IMR-90 (cell line): Measurements from ENCODE around the gene PGBD4. TPM values are rescaled to one million over a fixed set of nuclear protein-coding genes. Genes with fewer than 3 reads are reported as not detected.

ENCODE experiments used
- ATAC-seq: fragments of 200-7000 bp; cut with Tn5 transposase; 2 replicates; pipeline ENCODE4 v1.9.1; 2020; ENCODE audit warnings: low read depth, mild to moderate bottlenecking, moderate library complexity
- BruUV-seq: library from RNA; stranded (reverse); fragments of 400-500 nt; replicated peaks from 2 replicates; lab custom pipeline; 2021; lab: Mats Ljungman, UMichigan
- CTCF ChIA-PET: fragments of 300-600 bp; formaldehyde crosslinking; extraction: SDS; loops from one replicate; lab custom pipeline; 2021; ENCODE audit warnings: antibody characterized with exemption; lab: Yijun Ruan, JAX
- POLR2A ChIA-PET: fragments of 300-600 bp; sonication (Branson Sonifier 250); formaldehyde crosslinking; loops from one replicate; lab custom pipeline; 2022; ENCODE audit warnings: antibody characterized with exemption; ENCODE audit not compliant: unreplicated experiment; lab: Charles Lee
- DNase-seq: peaks from one replicate; pipeline ENCODE4 v3.0.0; 2013
- H2AFZ ChIP-seq: replicated peaks from 2 replicates; pipeline ENCODE3; 2013; ENCODE audit warnings: low read length, mild to moderate bottlenecking; ENCODE audit not compliant: poor library complexity
- H2AK5ac ChIP-seq: 2 replicates; pipeline ENCODE4 v1.6.1; 2013; ENCODE audit warnings: low read depth, low read length, inconsistent platforms
- H2AK9ac ChIP-seq: replicated peaks from 2 replicates; pipeline ENCODE3; 2013; ENCODE audit warnings: mild to moderate bottlenecking, low read depth, low read length, moderate library complexity; ENCODE audit not compliant: poor library complexity
- H2BK120ac ChIP-seq: 2 replicates; pipeline ENCODE4 v1.6.1; 2013; ENCODE audit warnings: low read depth, low read length, inconsistent platforms
- H2BK15ac ChIP-seq: 3 replicates; pipeline ENCODE4 v1.6.1; 2013; ENCODE audit warnings: low read depth, low read length, inconsistent platforms
- H2BK20ac ChIP-seq: 2 replicates; pipeline ENCODE4 v1.6.1; 2013; ENCODE audit warnings: low read depth, mild to moderate bottlenecking, inconsistent platforms, low read length, moderate library complexity
- H2BK5ac ChIP-seq: 2 replicates; pipeline ENCODE4 v1.6.1; 2013; ENCODE audit warnings: mild to moderate bottlenecking, low read depth, low read length, inconsistent platforms; ENCODE audit not compliant: poor library complexity, severe bottlenecking
- H3K14ac ChIP-seq: replicated peaks from 2 replicates; pipeline ENCODE4 v1.6.1; 2013; ENCODE audit warnings: low read depth, low read length, inconsistent platforms
- H3K18ac ChIP-seq: 2 replicates; pipeline ENCODE4 v1.6.1; 2013; ENCODE audit warnings: low read depth, low read length, control low read depth
- H3K23ac ChIP-seq: 2 replicates; pipeline ENCODE4 v1.6.1; 2013; ENCODE audit warnings: low read depth, low read length, inconsistent platforms
- H3K27ac ChIP-seq: 2 replicates; pipeline ENCODE4 v1.5.1; 2013; ENCODE audit warnings: mild to moderate bottlenecking, control low read depth, low read length; ENCODE audit not compliant: insufficient read depth
- H3K27me3 ChIP-seq: 2 replicates; pipeline ENCODE4 v1.6.1; 2013; ENCODE audit warnings: low read length; ENCODE audit not compliant: control insufficient read depth, insufficient read depth
- H3K36me3 ChIP-seq: 2 replicates; pipeline ENCODE4 v1.6.1; 2013; ENCODE audit warnings: low read length, mixed read lengths; ENCODE audit not compliant: control insufficient read depth, insufficient read depth
- H3K4ac ChIP-seq: 2 replicates; pipeline ENCODE4 v1.6.1; 2013; ENCODE audit warnings: low read depth, low read length, inconsistent platforms
- H3K4me1 ChIP-seq: 2 replicates; pipeline ENCODE4 v1.6.1; 2013; ENCODE audit warnings: low read length, mixed read lengths; ENCODE audit not compliant: control insufficient read depth, insufficient read depth
- H3K4me2 ChIP-seq: 2 replicates; pipeline ENCODE4 v1.6.1; 2013; ENCODE audit warnings: low read depth, mild to moderate bottlenecking, control low read depth, low read length, moderate library complexity
- H3K4me3 ChIP-seq: 2 replicates; pipeline ENCODE4 v1.5.1; 2013; ENCODE audit warnings: low read depth, mild to moderate bottlenecking, control low read depth, low read length, moderate library complexity; ENCODE audit not compliant: insufficient read depth
- H3K56ac ChIP-seq: 2 replicates; pipeline ENCODE4 v1.6.1; 2013; ENCODE audit warnings: low read length, inconsistent platforms; ENCODE audit not compliant: insufficient read depth; ENCODE audit errors: extremely low read depth
- H3K79me1 ChIP-seq, 2 experiments: 2 replicates each; pipeline ENCODE4 v1.6.1; 2013; ENCODE audit warnings: low read length in 2 of 2, inconsistent platforms in 1 of 2, low read depth in 1 of 2
- H3K9ac ChIP-seq: 2 replicates; pipeline ENCODE4 v1.6.1; 2013; ENCODE audit warnings: low read depth, low read length, control low read depth
- H3K9me1 ChIP-seq: 2 replicates; pipeline ENCODE4 v1.6.1; 2013; ENCODE audit warnings: low read length, inconsistent platforms; ENCODE audit not compliant: insufficient read depth
- H3K9me3 ChIP-seq: 2 replicates; pipeline ENCODE4 v1.6.1; 2013; ENCODE audit warnings: low read length; ENCODE audit not compliant: control insufficient read depth, insufficient read depth
- H4K20me1 ChIP-seq: 2 replicates; pipeline ENCODE4 v1.6.1; 2013; ENCODE audit warnings: low read length, inconsistent platforms; ENCODE audit not compliant: insufficient read depth
- H4K5ac ChIP-seq: 2 replicates; pipeline ENCODE4 v1.6.1; 2013; ENCODE audit warnings: mild to moderate bottlenecking, low read depth, low read length, control low read depth
- H4K8ac ChIP-seq, 2 experiments: 2 replicates each; pipeline ENCODE4 v1.6.1; 2013; ENCODE audit warnings: low read depth in 2 of 2, low read length in 2 of 2, control low read depth in 1 of 2, inconsistent platforms in 1 of 2
- H4K91ac ChIP-seq: 2 replicates; pipeline ENCODE4 v1.6.1; 2013; ENCODE audit warnings: low read depth, low read length, inconsistent platforms; ENCODE audit not compliant: insufficient read depth
- BHLHE40 ChIP-seq: fragments of 150-350 bp; IDR thresholded peaks from 2 replicates; pipeline ENCODE4 v1.6.1; 2016; ENCODE audit warnings: mild to moderate bottlenecking, low read depth, low read length
- CEBPB ChIP-seq: IDR thresholded peaks from 2 replicates; pipeline ENCODE4 v1.6.1; 2012; ENCODE audit warnings: low read depth, low read length, improper control_type of control experiment
- CHD1 ChIP-seq: IDR thresholded peaks from 2 replicates; pipeline ENCODE4 v1.6.1; 2012; ENCODE audit warnings: low read depth, low read length, improper control_type of control experiment
- ELK1 ChIP-seq: fragments of 150-350 bp; IDR thresholded peaks from 2 replicates; pipeline ENCODE4 v1.6.1; 2016; ENCODE audit warnings: low read depth, mild to moderate bottlenecking, low read length, moderate library complexity, borderline replicate concordance
- FOS ChIP-seq: fragments of 150-350 bp; IDR thresholded peaks from 2 replicates; pipeline ENCODE4 v1.6.1; 2016; ENCODE audit warnings: low read depth, low read length
- MAFK ChIP-seq: IDR thresholded peaks from 2 replicates; pipeline ENCODE4 v1.6.1; 2012; ENCODE audit warnings: low read depth, low read length, improper control_type of control experiment
- MXI1 ChIP-seq: IDR thresholded peaks from 2 replicates; pipeline ENCODE4 v1.6.1; 2012; ENCODE audit warnings: low read depth, mild to moderate bottlenecking, low read length, moderate library complexity, borderline replicate concordance
- NFE2L2 ChIP-seq: fragments of 150-350 bp; IDR thresholded peaks from 2 replicates; pipeline ENCODE4 v1.6.1; 2016; ENCODE audit warnings: low read depth, mild to moderate bottlenecking, low read length
- POLR2A ChIP-seq: IDR thresholded peaks from 2 replicates; pipeline ENCODE4 v1.6.1; 2012; ENCODE audit warnings: mild to moderate bottlenecking, low read depth, low read length
- RAD21 ChIP-seq: IDR thresholded peaks from 2 replicates; pipeline ENCODE4 v1.6.1; 2012; ENCODE audit warnings: low read length, improper control_type of control experiment
- RCOR1 ChIP-seq: IDR thresholded peaks from 2 replicates; pipeline ENCODE4 v1.6.1; 2012; ENCODE audit warnings: mild to moderate bottlenecking, low read length, improper control_type of control experiment; ENCODE audit not compliant: insufficient replicate concordance
- WGBS, 2 experiments: methylation state at CpG; one replicate each; pipeline versions ENCODE4 v1.1.5 to v1.1.7; 2013; ENCODE audit warnings: missing lambda C conversion rate in 2 of 2; ENCODE audit not compliant: insufficient read length in 1 of 2; ENCODE audit errors: extremely low coverage in 2 of 2; 5-methylcytosine and 5-hydroxymethylcytosine counted together
- dilution Hi-C: fragments of 300-500 bp; cut with HindIII; formaldehyde crosslinking; loops from one replicate; pipeline ENCODE4 v1.14.3; 2018; ENCODE audit warnings: low sequenced_read_pairs; ENCODE audit not compliant: unreplicated experiment
- in situ Hi-C: fragments of 300-500 bp; cut with MboI; formaldehyde crosslinking; loops from 3 replicates; pipeline ENCODE4 v1.14.3; 2019; ENCODE audit warnings: low sequenced_read_pairs, inconsistent platforms, mixed read lengths
- intact Hi-C: fragments of 100-400 bp; cut with micrococcal nuclease; formaldehyde crosslinking; loops from 2 replicates; pipeline ENCODE4 v1.10.0; 2022
- polyA plus RNA-seq, 3 experiments: library from polyadenylated mRNA; depleted of rRNA; stranded (reverse); fragments of >200 nt; gene quantifications; 2 replicates each; pipeline ENCODE4 v1.2.3, GENCODE V29; 2012; ENCODE audit warnings: low replicate concordance in 1 of 3
- total RNA-seq: library from RNA; depleted of rRNA; stranded (reverse); fragments of >200 nt; gene quantifications from 2 replicates; pipeline ENCODE4 v1.2.3, GENCODE V29; 2012

PGBD4 gene
- total and polyA plus RNA-seq, 2 of the 4 experiments (the other 2 are of a cell fraction) = 0.89 to 1.3 TPM

DNA sequence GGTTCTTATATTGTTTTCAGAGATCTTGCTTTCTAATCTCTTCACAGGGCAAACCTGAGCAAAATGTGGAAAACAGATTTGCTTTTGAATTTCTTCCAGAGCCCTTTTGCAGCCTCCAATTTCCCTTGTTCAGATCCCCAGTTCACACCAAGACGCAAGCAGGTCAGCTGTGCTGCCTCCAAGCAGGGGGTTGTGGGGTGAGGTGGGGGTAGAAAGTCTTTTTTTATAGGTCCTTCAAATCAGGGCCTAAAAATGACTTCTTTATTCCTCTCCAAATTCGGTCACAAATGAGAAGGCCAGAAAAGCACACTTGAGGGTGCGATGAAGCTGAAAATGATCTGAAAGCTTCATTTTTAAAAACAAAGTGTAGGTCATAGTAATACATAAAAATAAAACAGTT lies 36.6 kb upstream of the PGBD4 start:
- intact Hi-C loops = loop anchor here (10.0 kb wide), 1 partner anchor 300 kb away; the partner anchor contains the start of gene LPCAT4
- no peak overlapping the region for H2AK9ac ChIP-seq
- H2BK120ac ChIP-seq = no peak overlapping the region
- WGBS, 2 experiments = no CpG with 5 or more reads among the region's 3 CpGs
- no peaks in the 10 kb centered on the region for H3K27me3 ChIP-seq
- ATAC-seq (no peak), DNase-seq (no peak)
- no peak overlapping the region for H3K4ac ChIP-seq
- no peak overlapping the region for H4K5ac ChIP-seq
- no peak overlapping the region for H2AFZ ChIP-seq
- H3K4me3 ChIP-seq = no peak overlapping the region
- H2BK15ac ChIP-seq = no peak overlapping the region
- H2BK20ac ChIP-seq = no peak overlapping the region
- ChIA-PET CTCF (no interaction called here), POLR2A (no interaction called here)
- H3K23ac ChIP-seq = no peak overlapping the region
- dilution Hi-C loops = no loop called here
- H3K14ac ChIP-seq = no peak overlapping the region
- BruUV-seq = no TSS peak
- no peak overlapping the region for H2BK5ac ChIP-seq
- no peaks in the 10 kb centered on the region for H3K36me3 ChIP-seq
- H3K9me1 ChIP-seq = no peaks in the 10 kb centered on the region
- H3K4me2 ChIP-seq = no peak overlapping the region
- H4K8ac ChIP-seq = no peak overlapping the region
- H2AK5ac ChIP-seq = no peak overlapping the region
- no peak overlapping the region for H4K91ac ChIP-seq
- no peaks in the 10 kb centered on the region for H3K79me1 ChIP-seq
- no peak overlapping the region for H3K56ac ChIP-seq
- H3K9ac ChIP-seq = no peak overlapping the region
- in situ Hi-C loops = loop anchor here (10.0 kb wide), 1 partner anchor 150 kb away; the partner anchor contains the start of gene KATNBL1
- no peaks in the 10 kb centered on the region for H4K20me1 ChIP-seq
- no peaks in the 10 kb centered on the region for H3K9me3 ChIP-seq
- no peak overlapping the region for H3K18ac ChIP-seq
- H3K27ac ChIP-seq = no peak overlapping the region
- no peak for TF ChIP-seq CHD1
- no peak for TF ChIP-seq CEBPB
- no peak for TF ChIP-seq MAFK
- TF ChIP-seq BHLHE40 = no peak
- TF ChIP-seq NFE2L2 = no peak
- TF ChIP-seq MXI1 = no peak
- TF ChIP-seq ELK1 = no peak
- no peak for TF ChIP-seq RCOR1
- no peak for TF ChIP-seq RAD21
- no peak for TF ChIP-seq POLR2A
- TF ChIP-seq FOS = no peak
- H3K4me1 ChIP-seq = no peaks in the 10 kb centered on the region
